ENCODE data around the gene SARDH.

DNA sequence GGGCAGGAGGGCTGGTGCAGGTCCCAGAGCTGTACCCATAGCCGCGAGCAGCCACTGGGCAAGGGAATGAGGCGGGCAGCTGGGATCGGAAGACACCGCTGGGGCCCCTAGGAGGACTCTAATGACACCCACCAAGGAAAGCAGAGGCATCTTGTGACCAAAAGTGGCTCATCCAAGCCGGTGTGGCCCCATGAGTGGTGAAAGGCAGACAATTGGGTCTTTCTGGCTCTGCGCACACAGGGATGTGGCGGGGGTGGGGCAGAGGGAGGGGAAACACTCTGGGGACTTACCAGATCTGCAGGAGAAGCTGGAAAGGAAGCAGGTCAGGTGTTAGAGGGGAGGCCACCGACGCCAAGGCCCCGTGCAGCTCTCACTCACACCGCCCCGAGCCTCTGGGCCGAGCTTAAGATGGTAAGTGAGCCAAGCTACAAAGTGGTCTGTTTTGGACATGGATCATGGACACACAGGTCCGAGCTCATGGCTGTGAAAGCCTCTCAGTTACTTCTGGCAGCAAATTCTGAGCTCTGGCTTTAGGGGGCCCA is 42.3 kb upstream of the SARDH start:
- TF ChIP-seq, protein P1, sequence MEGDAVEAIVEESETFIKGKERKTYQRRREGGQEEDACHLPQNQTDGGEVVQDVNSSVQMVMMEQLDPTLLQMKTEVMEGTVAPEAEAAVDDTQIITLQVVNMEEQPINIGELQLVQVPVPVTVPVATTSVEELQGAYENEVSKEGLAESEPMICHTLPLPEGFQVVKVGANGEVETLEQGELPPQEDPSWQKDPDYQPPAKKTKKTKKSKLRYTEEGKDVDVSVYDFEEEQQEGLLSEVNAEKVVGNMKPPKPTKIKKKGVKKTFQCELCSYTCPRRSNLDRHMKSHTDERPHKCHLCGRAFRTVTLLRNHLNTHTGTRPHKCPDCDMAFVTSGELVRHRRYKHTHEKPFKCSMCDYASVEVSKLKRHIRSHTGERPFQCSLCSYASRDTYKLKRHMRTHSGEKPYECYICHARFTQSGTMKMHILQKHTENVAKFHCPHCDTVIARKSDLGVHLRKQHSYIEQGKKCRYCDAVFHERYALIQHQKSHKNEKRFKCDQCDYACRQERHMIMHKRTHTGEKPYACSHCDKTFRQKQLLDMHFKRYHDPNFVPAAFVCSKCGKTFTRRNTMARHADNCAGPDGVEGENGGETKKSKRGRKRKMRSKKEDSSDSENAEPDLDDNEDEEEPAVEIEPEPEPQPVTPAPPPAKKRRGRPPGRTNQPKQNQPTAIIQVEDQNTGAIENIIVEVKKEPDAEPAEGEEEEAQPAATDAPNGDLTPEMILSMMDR (optimal IDR thresholded peaks at IDR 0.05 in 1 of 3, IDR thresholded peaks at IDR 0.05 in 1 of 3, conservative IDR thresholded peaks at IDR 0.05 in 1 of 3; ENCODE audit: extremely low read depth in 1 of 3, insufficient read depth in 2 of 3, low read length in 3 of 3), result no peak
- TF ChIP-seq EZH2 (IDR thresholded peaks at IDR 0.05; ENCODE audit: low read length), result no peak

Data from keratinocyte (primary cell).